Ishikawa (cell line): ENCODE measurements around the gene PADI1.

Experiments used
- CEBPB ChIP-seq: IDR thresholded peaks from 2 replicates; pipeline ENCODE4 v1.6.1; 2012
- CREB1 ChIP-seq: IDR thresholded peaks from 2 replicates; pipeline ENCODE4 v1.6.1; 2012; ENCODE audit warnings: low read depth
- EGR1 ChIP-seq: IDR thresholded peaks from 2 replicates; pipeline ENCODE4 v1.6.1; 2012
- EP300 ChIP-seq: IDR thresholded peaks from 2 replicates; pipeline ENCODE4 v1.6.1; 2012; ENCODE audit warnings: borderline replicate concordance
- FOXM1 ChIP-seq: IDR thresholded peaks from 2 replicates; pipeline ENCODE4 v1.6.1; 2012; ENCODE audit warnings: low read depth, borderline replicate concordance
- MAX ChIP-seq: IDR thresholded peaks from 2 replicates; pipeline ENCODE4 v1.6.1; 2012
- NFIC ChIP-seq: IDR thresholded peaks from 2 replicates; pipeline ENCODE4 v1.6.1; 2012
- RAD21 ChIP-seq: IDR thresholded peaks from 2 replicates; pipeline ENCODE4 v1.6.1; 2012; ENCODE audit warnings: low read depth
- REST ChIP-seq: IDR thresholded peaks from 2 replicates; pipeline ENCODE4 v1.6.1; 2012; ENCODE audit warnings: low read depth, mild to moderate bottlenecking
- TAF1 ChIP-seq: IDR thresholded peaks from 2 replicates; pipeline ENCODE4 v1.6.1; 2012; ENCODE audit warnings: low read depth, mild to moderate bottlenecking
- TCF12 ChIP-seq: IDR thresholded peaks from 2 replicates; pipeline ENCODE4 v1.6.1; 2012; ENCODE audit warnings: low read depth
- TEAD4 ChIP-seq: IDR thresholded peaks from 2 replicates; pipeline ENCODE4 v1.6.1; 2012
- USF1 ChIP-seq: IDR thresholded peaks from 2 replicates; pipeline ENCODE4 v1.6.1; 2012
- YY1 ChIP-seq: IDR thresholded peaks from 2 replicates; pipeline ENCODE4 v1.6.1; 2012; ENCODE audit warnings: low read depth
- ZBTB7A ChIP-seq: IDR thresholded peaks from 2 replicates; pipeline ENCODE4 v1.6.1; 2012; ENCODE audit warnings: low read depth

Gene PADI1

GRCh38 chr1:17218939-17219338 lies 14.0 kb downstream of the PADI1 start:
- TF ChIP-seq ZBTB7A (no peak), MAX (peak; percentile 41; the same call in 1 of the 2 replicates), REST (no peak)

GRCh38 chr1:17220287-17220686 lies 15.4 kb downstream of the PADI1 start:
- TF ChIP-seq NFIC (no peak), TCF12 (no peak), RAD21 (no peak), EGR1 (no peak)

- TF ChIP-seq EGR1 (no peak), MAX (no peak), CEBPB (no peak), TCF12 (no peak), FOXM1 (no peak), TAF1 (no peak), REST (no peak), EP300 (no peak), RAD21 (no peak), YY1 (no peak), CREB1 (no peak), NFIC (no peak), TEAD4 (no peak), USF1 (no peak), ZBTB7A (no peak)
These were observed 17.6 kb downstream of the PADI1 start for GRCh38 chr1:17222557-17222956.

- TF ChIP-seq CEBPB, result no peak
- no peak for TF ChIP-seq EGR1
These were observed 19.5 kb downstream of the PADI1 start for GRCh38 chr1:17224434-17224833.

GRCh38 chr1:17225140-17225539 lies 20.2 kb downstream of the PADI1 start:
- TF ChIP-seq TCF12 (no peak), MAX (no peak), EGR1 (no peak), RAD21 (no peak), ZBTB7A (no peak), NFIC (no peak), TEAD4 (no peak), CEBPB (no peak), REST (no peak), TAF1 (no peak), FOXM1 (no peak), CREB1 (no peak), EP300 (no peak), YY1 (no peak), USF1 (no peak)

- no peak for TF ChIP-seq EP300
- TF ChIP-seq NFIC, result no peak
- no peak for TF ChIP-seq CREB1
These were observed 22.5 kb downstream of the PADI1 start for GRCh38 chr1:17227358-17227915.
